ENCODE measurements around the gene CASP8AP2.

CASP8AP2 gene

GRCh38 chr6:89874438-89874837, 44.8 kb downstream of the CASP8AP2 start:
- no peak for TF ChIP-seq EZH2phosphoT487 (IDR thresholded peaks at IDR 0.05; ENCODE audit: low read length)
- TF ChIP-seq CTCF (IDR thresholded peaks at IDR 0.05; ENCODE audit: low read length), result no peak
- no peak for TF ChIP-seq EZH2 (optimal IDR thresholded peaks at IDR 0.05; ENCODE audit: low read depth, low read length)
- H3K79me2 ChIP-seq (ENCODE audit: low read length), result no peaks in the 10 kb centered on the region
- no peak overlapping the region for H3K9ac ChIP-seq (ENCODE audit: low read length)
- no peaks in the 10 kb centered on the region for H3K27me3 ChIP-seq (replicated peaks; ENCODE audit: insufficient read depth, low read length)
- no peaks in the 10 kb centered on the region for H3K4me1 ChIP-seq (ENCODE audit: low read length)
- no peak overlapping the region for H3K4me2 ChIP-seq (ENCODE audit: low read depth, low read length)
- H3K9me3 ChIP-seq (replicated peaks; ENCODE audit: insufficient read depth, low read length), result no peaks in the 10 kb centered on the region
- no peak for DNase-seq
- H3F3A ChIP-seq (ENCODE audit: insufficient read depth, low read length), result no peaks in the 10 kb centered on the region
- no peak overlapping the region for H2AFZ ChIP-seq (ENCODE audit: low read length)
- H3K27ac ChIP-seq (ENCODE audit: low read length), result no peak overlapping the region
- H3K9me2 ChIP-seq (replicated peaks; ENCODE audit: insufficient read depth, low read length), result no peaks in the 10 kb centered on the region
- peaks cover 7% of the 10 kb centered on the region; the same call in 1 of the 2 replicates for H3K36me3 ChIP-seq (replicated peaks; ENCODE audit: insufficient read depth, low read length)
- no peak overlapping the region for H3K4me3 ChIP-seq (ENCODE audit: low read length)
- H4K20me1 ChIP-seq (ENCODE audit: insufficient read depth, low read length), result no peaks in the 10 kb centered on the region

GRCh38 chr6:89886378-89887120, 56.9 kb downstream of the CASP8AP2 start:
- no peak overlapping the region for H3K4me3 ChIP-seq (ENCODE audit: low read length)
- H3K4me2 ChIP-seq (ENCODE audit: low read depth, low read length), result no peak overlapping the region
- no peaks in the 10 kb centered on the region for H3K9me3 ChIP-seq (replicated peaks; ENCODE audit: insufficient read depth, low read length)
- no peak for DNase-seq
- H3K79me2 ChIP-seq (ENCODE audit: low read length), result no peaks in the 10 kb centered on the region
- H2AFZ ChIP-seq (ENCODE audit: low read length), result no peak overlapping the region
- H4K20me1 ChIP-seq (ENCODE audit: insufficient read depth, low read length), result no peaks in the 10 kb centered on the region
- H3K27ac ChIP-seq (ENCODE audit: low read length), result no peak overlapping the region
- H3K9ac ChIP-seq (ENCODE audit: low read length), result no peak overlapping the region
- H3K27me3 ChIP-seq (replicated peaks; ENCODE audit: insufficient read depth, low read length), result no peaks in the 10 kb centered on the region
- H3K36me3 ChIP-seq (replicated peaks; ENCODE audit: insufficient read depth, low read length), result no peaks in the 10 kb centered on the region
- no peaks in the 10 kb centered on the region for H3F3A ChIP-seq (ENCODE audit: insufficient read depth, low read length)
- no peaks in the 10 kb centered on the region for H3K4me1 ChIP-seq (ENCODE audit: low read length)
- TF ChIP-seq EZH2 (optimal IDR thresholded peaks at IDR 0.05; ENCODE audit: low read depth, low read length), result no peak
- no peak for TF ChIP-seq EZH2phosphoT487 (IDR thresholded peaks at IDR 0.05; ENCODE audit: low read length)
- no peak for TF ChIP-seq CTCF (IDR thresholded peaks at IDR 0.05; ENCODE audit: low read length)
- H3K9me2 ChIP-seq (replicated peaks; ENCODE audit: insufficient read depth, low read length), result no peaks in the 10 kb centered on the region

GRCh38 chr6:89887452-89888137, 57.9 kb downstream of the CASP8AP2 start:
- Histone ChIP-seq H3K27ac (ENCODE audit: low read length) (no peak overlapping the region), H3K36me3 (replicated peaks; ENCODE audit: insufficient read depth, low read length) (no peaks in the 10 kb centered on the region), H3K9ac (ENCODE audit: low read length) (no peak overlapping the region), H3K9me3 (replicated peaks; ENCODE audit: insufficient read depth, low read length) (no peaks in the 10 kb centered on the region), H4K20me1 (ENCODE audit: insufficient read depth, low read length) (no peaks in the 10 kb centered on the region), H3K4me1 (ENCODE audit: low read length) (no peaks in the 10 kb centered on the region), H3K4me2 (ENCODE audit: low read depth, low read length) (no peak overlapping the region), H3K9me2 (replicated peaks; ENCODE audit: insufficient read depth, low read length) (no peaks in the 10 kb centered on the region), H3K27me3 (replicated peaks; ENCODE audit: insufficient read depth, low read length) (no peaks in the 10 kb centered on the region), H2AFZ (ENCODE audit: low read length) (no peak overlapping the region), H3K4me3 (ENCODE audit: low read length) (no peak overlapping the region), H3K79me2 (ENCODE audit: low read length) (no peaks in the 10 kb centered on the region), H3F3A (ENCODE audit: insufficient read depth, low read length) (no peaks in the 10 kb centered on the region)
- no peak for DNase-seq
- TF ChIP-seq CTCF (IDR thresholded peaks at IDR 0.05; ENCODE audit: low read length) (no peak), EZH2 (optimal IDR thresholded peaks at IDR 0.05; ENCODE audit: low read depth, low read length) (no peak), EZH2phosphoT487 (IDR thresholded peaks at IDR 0.05; ENCODE audit: low read length) (no peak)
